ENCODE measurements around the gene HK1.
"Not testable (repeated sequence)": the region's sequence is repeated elsewhere in the genome, so short reads cannot be mapped to it uniquely, and the experiment has no call there.

HK1 gene

DNA sequence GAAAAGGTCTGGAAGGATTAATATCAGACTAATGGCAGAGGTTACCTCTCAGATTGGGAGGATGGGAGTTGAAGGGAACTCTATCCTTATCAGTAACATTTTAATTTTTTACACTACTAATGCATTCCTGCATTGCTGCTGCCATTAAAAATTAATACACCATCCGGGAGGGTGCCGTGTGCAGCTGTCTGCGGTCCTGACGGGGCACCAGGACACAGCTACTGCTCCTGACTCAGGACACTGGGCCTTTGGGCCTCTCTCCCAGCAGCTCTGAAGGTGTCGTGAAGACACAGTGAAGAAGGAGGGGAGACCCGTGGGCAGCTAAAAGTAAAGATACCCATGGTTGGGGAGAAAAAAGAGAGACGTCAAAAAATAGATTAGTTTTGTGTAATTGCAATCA lies 23.4 kb upstream of the HK1 start:
- DNase-seq (ENCODE audit: low read depth), result no peak

DNA sequence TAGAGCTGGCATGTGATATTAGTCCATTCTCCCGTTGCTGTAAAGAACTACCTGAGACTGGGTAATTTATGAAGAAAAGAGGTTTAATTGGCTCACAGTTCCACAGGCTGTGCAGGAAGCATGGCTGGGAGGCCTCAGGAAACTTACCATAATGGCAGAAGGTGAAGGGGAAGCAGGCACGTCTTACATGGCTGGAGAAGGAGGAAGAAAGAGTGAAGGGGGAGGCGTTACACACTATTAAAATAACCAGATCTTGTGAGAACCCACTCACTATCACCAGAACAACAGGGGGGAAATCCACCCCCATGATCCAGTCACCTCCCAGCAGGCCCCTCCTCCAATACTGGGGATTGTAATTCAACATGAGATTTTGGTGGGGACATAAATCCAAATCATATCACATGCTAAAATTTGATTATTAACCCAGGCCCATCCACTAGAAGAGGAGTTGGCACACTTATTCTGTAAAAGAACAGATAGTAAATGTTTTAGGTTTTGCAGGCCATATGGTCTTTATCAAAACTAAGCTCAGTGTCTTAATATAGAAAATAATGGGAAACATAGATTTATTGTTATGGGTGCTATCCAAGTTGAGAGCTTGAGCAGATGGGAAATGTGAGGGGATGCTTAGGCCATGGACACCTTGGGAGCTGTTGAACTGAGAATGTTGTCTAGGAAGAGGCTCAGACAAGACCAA lies 18.6 kb upstream of the HK1 start:
- no peak for DNase-seq (ENCODE audit: low read depth)

DNA sequence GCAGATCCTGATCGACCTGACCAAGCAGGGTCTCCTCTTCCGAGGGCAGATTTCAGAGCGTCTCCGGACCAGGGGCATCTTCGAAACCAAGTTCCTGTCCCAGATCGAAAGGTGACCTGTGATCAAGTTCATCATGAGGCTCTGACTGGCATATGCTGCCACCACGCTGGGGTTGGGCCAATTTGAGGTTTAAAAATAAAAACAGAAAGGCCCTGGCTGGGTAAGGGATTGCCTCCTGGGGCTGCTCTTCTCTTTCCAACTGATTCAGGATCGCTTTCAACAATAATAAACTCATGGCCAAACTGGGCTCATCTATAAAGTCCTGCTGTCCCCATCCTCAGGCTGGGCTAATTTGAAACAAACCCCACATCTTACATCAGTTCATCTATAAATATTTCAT lies 17.1 kb upstream of the HK1 start:
- DNase-seq (ENCODE audit: low read depth), result no peak

DNA sequence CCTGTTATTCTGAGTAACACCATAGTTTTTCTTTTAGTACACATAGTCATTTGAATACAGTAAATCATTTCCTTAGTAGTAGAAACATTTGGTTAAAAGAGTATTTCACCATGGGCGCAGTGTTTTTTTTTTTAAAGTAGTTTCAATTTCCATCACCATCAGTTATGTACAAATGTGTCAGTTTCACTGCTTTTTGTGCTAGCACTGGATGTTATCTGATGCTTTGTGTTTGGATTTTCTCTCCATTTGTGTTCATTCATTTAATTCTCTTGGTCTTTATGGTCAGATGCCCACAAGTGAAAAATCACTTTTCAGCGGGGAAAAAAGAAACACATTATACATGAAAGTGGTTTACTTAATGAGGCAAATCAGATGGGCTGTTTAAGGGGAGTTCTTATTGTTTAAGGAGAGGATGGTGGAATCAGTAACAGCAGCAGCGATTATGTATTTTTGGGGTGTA lies 16.0 kb upstream of the HK1 start:
- no peak for DNase-seq (ENCODE audit: low read depth)

DNA sequence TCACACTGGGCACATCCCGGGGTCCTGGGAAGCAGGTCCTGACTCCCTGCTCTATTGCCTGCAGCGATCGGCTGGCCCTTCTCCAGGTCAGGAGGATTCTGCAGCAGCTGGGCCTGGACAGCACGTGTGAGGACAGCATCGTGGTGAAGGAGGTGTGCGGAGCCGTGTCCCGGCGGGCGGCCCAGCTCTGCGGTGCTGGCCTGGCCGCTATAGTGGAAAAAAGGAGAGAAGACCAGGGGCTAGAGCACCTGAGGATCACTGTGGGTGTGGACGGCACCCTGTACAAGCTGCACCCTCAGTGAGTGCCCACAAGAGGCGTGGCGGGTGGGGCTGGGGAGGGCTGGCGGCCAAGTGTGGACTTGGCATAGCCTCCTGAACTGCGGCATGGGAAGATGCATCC lies 12.8 kb upstream of the HK1 start:
- no peak for DNase-seq (ENCODE audit: low read depth)

DNA sequence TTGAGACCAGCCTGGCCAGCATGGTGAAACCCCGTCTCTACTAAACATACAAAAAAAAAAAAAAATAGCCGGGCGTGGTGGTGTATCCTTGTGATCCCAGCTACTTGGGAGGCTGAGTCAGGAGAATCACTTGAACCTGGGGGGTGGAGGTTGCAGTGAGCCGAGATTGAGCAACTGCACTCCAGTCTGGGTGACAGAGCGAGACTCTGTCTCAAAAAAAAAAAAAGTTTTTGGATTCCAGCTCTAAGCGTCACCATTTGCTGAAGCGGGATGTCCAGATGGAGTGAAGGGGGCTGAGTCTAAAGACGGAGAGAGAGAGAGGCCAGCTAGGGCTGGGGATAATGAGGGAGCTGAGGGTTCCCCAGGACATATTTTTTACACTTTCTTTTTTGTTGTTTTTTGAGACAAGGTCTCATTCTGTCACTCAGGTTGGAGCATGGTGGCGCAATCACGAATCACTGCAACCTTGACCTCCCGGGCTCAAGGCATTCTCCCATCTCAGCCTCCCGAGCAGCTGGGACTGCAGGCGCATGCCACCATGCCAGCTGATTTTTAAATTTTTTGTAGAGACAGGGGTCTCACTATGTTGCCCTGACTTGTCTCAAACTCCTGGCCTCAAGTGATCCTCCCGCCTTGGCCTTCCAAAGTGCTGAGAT lies 9.4 kb upstream of the HK1 start:
- no peak for DNase-seq (ENCODE audit: low read depth)

DNA sequence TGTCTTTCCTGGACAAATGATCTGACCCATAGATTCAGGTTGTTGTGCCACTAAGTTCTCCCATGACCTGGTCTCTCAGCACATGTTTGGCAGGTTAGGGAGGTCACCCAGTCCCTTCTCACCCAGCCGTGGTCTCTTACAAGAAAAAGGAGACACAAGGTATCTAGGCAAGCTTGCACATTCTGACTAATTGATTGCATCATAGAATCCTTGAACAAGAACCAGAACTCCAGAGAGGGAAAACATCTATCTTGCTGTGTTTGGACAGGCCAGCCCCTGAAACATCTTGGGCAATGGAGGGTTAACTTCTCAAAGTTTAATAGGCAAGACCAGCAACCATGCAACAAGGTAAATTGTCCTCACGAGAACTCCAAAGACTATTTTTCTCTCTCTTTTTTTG lies 8.5 kb upstream of the HK1 start:
- no peak for DNase-seq (ENCODE audit: low read depth)

DNA sequence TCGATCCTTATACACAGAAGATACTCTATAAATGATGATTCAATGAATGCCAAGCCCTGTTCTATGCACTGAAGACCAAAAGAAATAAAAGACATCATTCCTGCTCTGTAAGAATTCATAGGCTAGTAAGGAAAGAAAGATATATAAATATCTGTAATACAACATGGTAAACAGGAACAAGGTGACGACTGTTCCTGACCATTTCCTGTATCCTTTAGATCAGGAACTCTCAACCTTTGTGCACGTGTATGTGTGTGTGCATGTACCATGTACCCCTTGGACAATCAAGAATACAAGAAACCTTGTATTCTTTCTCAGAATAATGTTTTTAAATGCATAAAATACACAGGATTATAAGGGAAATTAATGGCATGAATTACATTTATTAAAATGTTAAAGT lies 7.3 kb upstream of the HK1 start:
- DNase-seq (ENCODE audit: low read depth), result no peak

DNA sequence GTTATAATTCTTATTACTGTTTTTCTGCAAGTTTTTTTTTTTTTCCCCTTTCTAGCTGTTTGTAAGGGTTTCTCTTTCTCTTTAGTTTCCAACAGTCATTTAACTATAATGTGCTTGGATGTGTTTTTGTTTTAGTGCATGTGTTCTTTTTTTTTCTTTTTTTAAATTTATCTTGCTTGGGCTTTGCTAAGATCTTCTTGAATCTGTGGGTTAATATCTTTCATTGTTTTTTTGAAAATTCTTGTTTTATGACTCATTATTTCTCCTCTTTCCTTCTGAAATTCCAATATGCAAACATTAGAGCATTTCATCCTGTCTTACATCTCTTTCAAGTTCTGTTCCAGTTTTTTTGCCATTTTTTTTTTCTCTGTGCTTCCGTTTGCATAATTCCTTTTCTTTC lies 5.7 kb upstream of the HK1 start:
- no peak for DNase-seq (ENCODE audit: low read depth)

DNA sequence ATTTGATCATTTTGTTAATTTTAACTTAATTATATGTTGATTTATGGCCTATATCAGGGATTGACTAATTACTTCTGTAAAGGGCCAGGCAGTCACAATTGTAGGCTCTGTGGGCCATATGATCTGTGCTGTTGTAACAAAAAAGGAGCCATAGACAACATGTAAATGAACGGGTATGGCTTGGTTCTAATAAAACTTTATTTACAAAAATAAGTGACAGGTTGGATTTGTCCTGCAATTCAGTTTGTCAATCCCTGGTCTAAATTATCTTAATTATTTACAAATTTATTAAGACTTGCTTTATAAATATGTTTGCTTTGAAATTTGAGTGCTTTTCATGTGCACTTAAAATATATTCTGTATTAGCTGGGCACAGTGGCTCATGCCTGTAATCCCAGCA lies 2.9 kb upstream of the HK1 start:
- DNase-seq (ENCODE audit: low read depth), result no peak

DNA sequence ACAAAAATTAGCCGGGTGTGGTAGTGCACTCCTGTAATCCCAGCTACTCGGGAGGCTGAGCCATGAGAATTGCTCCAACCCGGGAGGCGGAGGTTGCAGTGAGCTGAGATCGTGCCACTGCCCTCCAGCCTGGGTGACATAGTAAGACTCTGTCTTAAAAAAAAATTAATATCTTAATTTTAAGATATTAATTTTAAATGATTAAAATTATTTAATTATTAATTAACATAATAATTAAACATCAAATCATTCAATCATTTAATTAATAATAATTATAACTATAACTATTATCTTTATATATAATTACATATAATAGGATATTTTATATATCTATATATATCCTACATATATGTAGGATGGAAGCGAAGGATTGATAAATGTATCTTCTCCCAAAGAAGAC lies 1.8 kb upstream of the HK1 start:
- no peak for DNase-seq (ENCODE audit: low read depth)

DNA sequence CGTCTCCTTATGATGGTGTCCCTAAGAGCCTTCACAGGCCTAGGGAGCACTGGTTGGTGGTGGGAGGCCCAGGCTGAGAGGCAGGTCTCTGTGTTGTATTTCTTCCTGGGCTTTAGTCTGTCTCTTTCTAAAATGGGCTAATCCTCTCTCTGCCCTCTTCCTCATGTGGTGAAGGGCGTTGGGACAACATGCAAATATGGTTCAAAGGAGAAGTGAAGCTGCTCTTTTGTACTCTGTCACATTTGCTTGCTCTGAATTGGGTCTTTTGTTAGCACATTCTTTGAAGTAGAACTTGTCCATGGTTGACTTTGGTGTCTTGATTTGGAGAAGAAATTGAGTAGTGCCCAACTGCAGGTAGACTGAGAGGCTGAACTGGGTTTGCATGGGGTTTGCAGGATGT lies 814 bp downstream of the HK1 start:
- DNase-seq (ENCODE audit: low read depth), result no peak

DNA sequence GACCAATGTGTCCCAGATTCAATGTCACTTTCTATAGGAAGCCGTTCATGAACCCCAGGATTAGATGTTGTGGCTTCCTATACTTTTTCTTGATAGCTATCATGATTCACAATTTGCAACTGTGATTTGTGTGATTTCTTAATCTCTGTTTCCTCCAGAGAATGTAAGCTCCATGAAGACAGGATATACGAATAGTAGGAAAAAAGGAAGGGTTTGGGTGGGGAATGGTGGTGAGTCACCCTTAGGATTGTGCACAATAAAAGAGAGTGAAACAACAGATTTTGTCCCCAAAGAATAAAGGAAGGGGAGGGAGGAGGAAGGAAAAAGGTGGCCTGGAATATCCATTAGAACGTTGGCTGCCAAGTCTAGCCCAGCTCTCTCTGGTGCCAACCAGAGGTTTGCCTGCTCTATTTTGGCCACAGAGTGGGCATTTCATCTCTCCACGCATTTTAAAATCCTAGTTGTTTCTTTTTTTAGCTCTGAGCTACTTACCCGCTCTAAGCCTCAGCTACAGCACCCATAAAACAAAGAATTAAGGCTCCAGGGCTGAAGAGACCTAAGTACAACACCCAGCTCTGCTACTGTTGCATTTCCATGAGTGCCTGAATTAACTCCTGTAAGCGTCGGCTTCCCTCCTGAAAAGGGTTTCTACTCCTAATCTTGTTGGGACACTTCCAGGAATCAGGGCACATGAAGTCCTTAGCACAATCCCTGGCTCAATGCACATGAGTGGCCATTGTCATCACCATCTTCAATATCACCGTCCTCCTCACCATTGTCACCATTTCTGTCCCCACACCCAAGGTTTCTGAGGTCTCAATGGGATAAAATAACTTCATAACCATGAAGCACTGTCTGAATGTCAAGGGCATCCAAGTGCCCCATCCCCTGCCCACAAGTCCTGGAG lies 3.5 kb downstream of the HK1 start:
- no peak for DNase-seq (ENCODE audit: low read depth)

DNA sequence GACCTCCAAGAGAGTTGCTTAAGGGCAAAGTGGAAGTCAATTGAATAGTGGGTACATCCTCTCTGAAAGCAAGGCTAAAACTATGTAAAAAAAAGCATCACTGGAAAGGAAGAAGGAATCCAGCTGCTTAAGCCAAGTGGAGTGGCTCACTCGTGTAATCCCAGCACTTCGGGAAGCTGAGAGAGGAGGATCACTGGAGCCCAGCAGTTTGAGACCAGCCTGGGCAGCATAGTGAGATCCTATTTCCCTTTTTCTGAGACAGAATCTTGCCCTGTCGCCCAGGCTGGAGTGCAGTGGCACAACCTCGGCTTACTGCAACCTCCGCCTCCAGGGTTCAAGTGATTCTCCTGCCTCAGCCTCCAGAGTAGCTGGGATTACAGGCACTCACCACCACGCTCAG lies 6.1 kb downstream of the HK1 start:
- not testable (repeated sequence) for DNase-seq (ENCODE audit: low read depth)

DNA sequence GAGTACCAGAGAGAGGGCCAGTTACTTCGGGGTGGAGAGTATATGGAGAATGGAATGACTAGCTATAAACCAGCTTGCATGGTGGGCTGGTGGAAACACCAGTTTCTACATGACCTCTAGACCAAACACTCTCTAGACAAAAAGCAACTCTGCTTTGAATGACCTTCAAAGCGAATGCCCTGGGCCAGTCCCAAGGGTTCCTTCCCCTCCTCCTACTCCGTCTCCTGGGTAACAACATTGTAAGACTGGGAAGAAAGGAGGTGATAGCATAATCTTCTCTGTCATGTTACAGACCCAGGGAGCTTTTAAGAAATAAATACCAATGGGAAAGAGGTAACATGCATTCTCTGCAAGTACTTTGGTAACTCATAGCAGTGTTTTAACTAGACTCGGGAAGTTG lies 7.4 kb downstream of the HK1 start:
- DNase-seq (ENCODE audit: low read depth), result no peak

DNA sequence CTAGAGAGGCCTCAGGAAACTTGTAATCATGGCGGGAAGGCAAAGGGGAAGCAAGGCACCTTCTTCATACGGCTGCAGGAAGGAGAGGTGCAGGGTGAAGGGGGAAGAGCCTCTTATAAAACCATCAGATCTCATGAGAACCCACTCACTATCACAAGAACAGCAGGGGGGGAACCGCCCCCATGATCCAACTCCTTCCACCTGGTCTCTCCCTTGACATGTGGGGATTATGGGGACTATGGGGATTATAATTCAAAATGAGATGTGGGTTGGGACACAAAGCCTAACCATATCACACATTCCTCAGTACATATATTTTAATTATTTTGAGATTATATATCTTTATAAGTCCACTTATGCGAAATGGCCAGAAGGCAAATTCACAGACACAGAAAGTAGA lies 8.9 kb downstream of the HK1 start:
- no peak for DNase-seq (ENCODE audit: low read depth)

DNA sequence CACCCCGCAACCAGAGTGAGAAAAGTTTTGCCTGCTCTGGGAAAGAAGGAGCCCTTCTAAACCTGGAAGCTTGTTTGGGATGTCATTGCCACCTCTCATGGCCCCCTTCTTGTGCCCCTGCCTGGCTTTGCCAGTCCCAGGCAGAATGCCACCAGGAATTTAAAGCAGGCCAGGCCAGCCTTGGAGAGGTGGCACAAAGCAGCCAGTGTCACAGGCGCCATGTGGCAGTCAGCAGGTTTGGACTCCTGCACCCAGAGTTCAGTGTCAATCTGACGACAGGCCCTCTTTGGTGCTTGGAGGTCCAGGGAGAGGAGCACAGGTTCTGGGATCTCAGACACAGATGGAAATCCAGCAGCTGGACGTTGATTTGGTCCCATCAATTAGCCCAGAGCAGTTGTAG lies 12.7 kb downstream of the HK1 start:
- no peak for DNase-seq (ENCODE audit: low read depth)

DNA sequence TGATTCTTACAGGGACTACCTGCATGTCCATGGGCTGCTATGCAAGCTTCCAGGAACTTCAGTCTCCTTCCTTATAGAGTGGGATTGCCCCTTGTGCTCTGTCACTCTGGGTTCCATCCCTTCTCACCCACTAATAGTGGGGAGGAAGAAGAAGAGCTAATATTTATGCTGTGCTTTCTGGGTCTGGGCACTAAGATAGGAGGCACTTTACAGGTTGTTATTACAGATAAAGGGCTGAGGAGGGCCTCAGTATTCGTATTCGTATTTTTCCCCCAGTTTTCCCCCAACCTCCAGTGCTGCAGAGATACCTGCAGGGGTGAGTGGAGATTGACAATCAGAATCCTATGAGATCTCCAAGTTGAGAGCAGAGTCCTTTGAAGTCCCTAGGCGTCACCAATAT lies 14.2 kb downstream of the HK1 start:
- DNase-seq (ENCODE audit: low read depth), result no peak

DNA sequence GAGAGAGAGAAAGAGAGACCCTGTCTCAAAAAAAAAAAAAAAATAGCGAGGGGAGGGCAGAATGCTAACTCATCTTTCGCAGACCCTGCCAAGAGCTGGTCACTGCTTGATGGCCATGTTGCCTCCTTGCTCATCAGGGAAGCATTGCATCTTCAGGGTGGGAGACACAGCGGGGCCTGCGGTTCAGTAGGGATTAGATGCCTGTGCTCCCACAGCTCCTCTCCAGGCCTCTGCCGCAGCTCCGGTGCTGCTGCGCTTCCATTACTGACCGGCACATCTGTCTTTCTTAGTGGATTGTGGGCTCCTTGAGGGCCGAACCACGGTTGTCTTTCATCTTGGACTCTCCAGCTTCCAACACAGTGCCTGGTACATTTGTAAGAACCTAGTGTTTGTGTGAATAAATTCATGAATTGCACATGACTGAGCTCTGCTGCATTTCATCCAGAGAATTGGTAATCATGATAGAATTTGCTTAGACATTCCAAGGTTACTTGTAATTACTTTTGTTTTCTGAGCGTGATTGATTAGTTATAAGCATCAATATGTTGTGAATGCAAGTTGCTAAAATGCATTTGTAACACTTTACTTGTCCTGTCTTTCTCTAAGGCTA lies 16.8 kb downstream of the HK1 start:
- no peak for DNase-seq (ENCODE audit: low read depth)

DNA sequence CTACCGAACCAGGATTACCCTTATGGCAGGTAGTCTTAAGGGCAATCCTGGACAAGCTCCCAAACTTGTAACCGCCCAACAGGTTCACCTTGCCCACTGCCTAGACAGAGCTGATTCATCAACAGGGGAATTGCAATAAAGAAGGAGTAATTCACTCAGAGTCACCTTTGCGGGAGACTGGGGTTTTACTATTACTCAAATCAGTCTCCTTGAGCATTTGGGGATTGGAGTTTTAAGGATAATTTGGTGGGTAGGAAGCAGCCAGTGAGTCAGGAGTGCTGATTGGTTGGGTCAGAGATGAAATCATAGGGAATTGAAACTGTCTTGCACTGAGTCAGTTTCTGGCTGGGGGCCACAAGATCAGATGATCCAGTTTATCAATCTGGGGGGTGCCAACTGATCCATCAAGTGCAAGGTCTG lies 25.3 kb downstream of the HK1 start:
- DNase-seq (ENCODE audit: low read depth), result no peak

DNA sequence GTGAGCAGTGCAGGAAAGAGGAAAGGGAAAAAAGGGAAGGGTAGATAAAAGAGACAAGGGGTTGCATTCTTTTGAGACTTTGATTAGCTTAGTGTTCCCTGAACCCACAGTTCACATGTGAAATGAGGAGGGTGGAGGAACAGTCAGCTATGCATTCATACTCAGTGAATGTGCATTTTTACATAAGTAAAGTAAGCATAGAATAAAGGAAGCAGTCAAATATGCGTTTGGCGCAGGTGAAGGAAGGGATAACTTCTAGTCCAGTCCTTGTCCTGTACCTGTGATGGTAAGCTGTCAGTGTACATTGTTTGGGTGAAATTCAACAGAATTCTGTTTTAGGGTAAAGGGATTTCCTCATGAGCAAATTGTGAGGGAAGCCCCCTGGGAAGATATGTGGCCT lies 28.1 kb downstream of the HK1 start:
- no peak for DNase-seq (ENCODE audit: low read depth)

DNA sequence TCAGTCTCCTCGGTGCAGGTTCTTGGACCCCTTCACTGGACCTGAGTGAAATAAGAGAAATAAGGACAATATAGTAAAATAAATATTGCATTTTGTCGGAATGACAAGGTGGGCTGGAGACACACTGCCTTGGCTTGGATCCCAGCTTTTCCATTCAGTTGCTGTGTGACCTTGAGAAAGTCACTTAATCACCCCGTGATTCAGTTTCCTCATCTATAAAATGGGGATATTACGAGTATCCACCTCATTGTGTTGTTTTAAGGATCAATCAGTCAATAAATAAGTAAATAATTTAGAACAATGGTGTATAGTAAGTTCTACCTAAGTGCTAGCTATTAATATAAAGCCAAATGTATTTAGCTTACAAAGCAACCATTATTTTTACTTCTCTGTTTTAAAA lies 29.1 kb downstream of the HK1 start:
- no peak for DNase-seq (ENCODE audit: low read depth)

DNA sequence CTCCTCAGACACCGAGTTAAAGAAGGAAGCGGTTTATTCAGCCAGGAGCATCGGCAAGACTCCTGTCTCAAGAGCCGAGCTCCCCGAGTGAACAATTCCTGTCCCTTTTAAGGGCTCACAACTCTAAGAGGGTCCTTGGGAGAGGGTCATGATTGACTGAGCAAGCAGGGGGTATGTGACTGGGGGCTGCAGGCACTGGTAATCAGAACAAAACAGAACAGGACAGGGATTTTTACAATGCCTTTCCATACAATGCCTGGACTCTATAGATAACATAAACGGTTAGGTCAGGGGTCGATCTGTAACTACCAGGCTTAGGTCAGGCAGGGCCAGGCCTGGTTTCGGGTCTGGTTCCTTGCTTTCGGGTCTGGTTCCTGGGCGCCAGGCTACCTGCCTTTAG lies 30.0 kb downstream of the HK1 start:
- DNase-seq (ENCODE audit: low read depth), result not testable (repeated sequence)
